ENCODE measurements around the gene POLG. TPM values are rescaled to one million over a fixed set of nuclear protein-coding genes. Genes with fewer than 3 reads are reported as not detected.

Gene POLG
- total RNA-seq, 1 donor from 2014 or later, result 73.5 TPM

GRCh38 chr15:89352476-89352875 is 17.9 kb upstream of the POLG start:
- H3K36me3 Mint-ChIP-seq (ENCODE audit: low read depth), result no peaks in the 10 kb centered on the region
- no peak overlapping the region for H3K27ac Mint-ChIP-seq (ENCODE audit: unreplicated experiment)
- DNase-seq (ENCODE audit: low read depth, low spot score), result no peak
- H3K9me3 Mint-ChIP-seq, result no peaks in the 10 kb centered on the region
- no peak overlapping the region for H3K4me3 Mint-ChIP-seq
- peaks cover 71% of the 10 kb centered on the region for H3K27me3 Mint-ChIP-seq (ENCODE audit: low read depth)
- no peak for TF ChIP-seq CTCF (conservative IDR thresholded peaks at IDR 0.05)
- no peaks in the 10 kb centered on the region for H3K4me1 Mint-ChIP-seq

- Mint-ChIP-seq H3K4me3 (no peak overlapping the region), H3K4me1 (peaks cover 3% of the 10 kb centered on the region), H3K27ac (ENCODE audit: unreplicated experiment) (no peak overlapping the region), H3K27me3 (ENCODE audit: low read depth) (peaks cover 45% of the 10 kb centered on the region), H3K36me3 (ENCODE audit: low read depth) (no peaks in the 10 kb centered on the region), H3K9me3 (no peaks in the 10 kb centered on the region)
- no peak for DNase-seq (ENCODE audit: low read depth, low spot score)
- no peak for TF ChIP-seq CTCF (conservative IDR thresholded peaks at IDR 0.05)
These were observed 14.6 kb upstream of the POLG start for GRCh38 chr15:89349206-89349558.

GRCh38 chr15:89346516-89347231 is 12.1 kb upstream of the POLG start:
- no peak for TF ChIP-seq CTCF (conservative IDR thresholded peaks at IDR 0.05)
- no peak for DNase-seq (ENCODE audit: low read depth, low spot score)
- no peak overlapping the region for H3K4me3 Mint-ChIP-seq
- H3K4me1 Mint-ChIP-seq, result peaks cover 3% of the 10 kb centered on the region
- H3K27me3 Mint-ChIP-seq (ENCODE audit: low read depth), result peaks cover 28% of the 10 kb centered on the region
- H3K27ac Mint-ChIP-seq (ENCODE audit: unreplicated experiment), result no peak overlapping the region
- H3K36me3 Mint-ChIP-seq (ENCODE audit: low read depth), result no peaks in the 10 kb centered on the region
- no peaks in the 10 kb centered on the region for H3K9me3 Mint-ChIP-seq

GRCh38 chr15:89345248-89345647 is 10.6 kb upstream of the POLG start:
- Mint-ChIP-seq H3K9me3 (no peaks in the 10 kb centered on the region), H3K36me3 (ENCODE audit: low read depth) (no peaks in the 10 kb centered on the region), H3K4me1 (peaks cover 3% of the 10 kb centered on the region), H3K27me3 (ENCODE audit: low read depth) (peaks cover 30% of the 10 kb centered on the region), H3K27ac (ENCODE audit: unreplicated experiment) (no peak overlapping the region), H3K4me3 (no peak overlapping the region)
- DNase-seq (ENCODE audit: low read depth, low spot score), result no peak
- TF ChIP-seq CTCF (conservative IDR thresholded peaks at IDR 0.05), result no peak

GRCh38 chr15:89342840-89343239 is 8.2 kb upstream of the POLG start:
- H3K27ac Mint-ChIP-seq (ENCODE audit: unreplicated experiment), result no peak overlapping the region
- peaks cover 3% of the 10 kb centered on the region for H3K4me1 Mint-ChIP-seq
- peaks cover 29% of the 10 kb centered on the region for H3K27me3 Mint-ChIP-seq (ENCODE audit: low read depth)
- no peak for TF ChIP-seq CTCF (conservative IDR thresholded peaks at IDR 0.05)
- no peaks in the 10 kb centered on the region for H3K36me3 Mint-ChIP-seq (ENCODE audit: low read depth)
- no peak for DNase-seq (ENCODE audit: low read depth, low spot score)
- no peak overlapping the region for H3K4me3 Mint-ChIP-seq
- H3K9me3 Mint-ChIP-seq, result no peaks in the 10 kb centered on the region

All from neural crest cell (in vitro differentiated cells).